Spinal cord (tissue), 10 donors: ENCODE measurements around the gene NACC1. TPM values are rescaled to one million over a fixed set of nuclear protein-coding genes. Genes with fewer than 3 reads are reported as not detected.

Source experiments
- DNase-seq, 6 donors: peaks; one replicate each; pipeline versions ENCODE4 v3.0.0 to v3.0.0-alpha.2; 2013 to 2015; ENCODE audit warnings: low spot score in 6 of 6, low read depth in 4 of 6
- H3K27ac ChIP-seq: one replicate; pipeline ENCODE4 v1.5.1; 2013; ENCODE audit warnings: low read depth, low read length, control low read depth
- H3K27me3 ChIP-seq: one replicate; pipeline ENCODE4 v1.6.1; 2013; ENCODE audit warnings: low read length; ENCODE audit not compliant: control insufficient read depth, insufficient read depth
- H3K36me3 ChIP-seq: one replicate; pipeline ENCODE4 v1.6.1; 2013; ENCODE audit warnings: low read length; ENCODE audit not compliant: control insufficient read depth, insufficient read depth
- H3K4me1 ChIP-seq: one replicate; pipeline ENCODE4 v1.6.1; 2013; ENCODE audit warnings: low read length; ENCODE audit not compliant: control insufficient read depth, insufficient read depth
- H3K4me3 ChIP-seq: one replicate; pipeline ENCODE4 v1.5.1; 2013; ENCODE audit warnings: low read depth, low read length, control low read depth
- H3K9me3 ChIP-seq: one replicate; pipeline ENCODE4 v1.6.1; 2013; ENCODE audit warnings: low read length; ENCODE audit not compliant: control insufficient read depth, insufficient read depth
- WGBS: methylation state at CpG from one replicate; pipeline ENCODE4 v1.1.5; 2013; ENCODE audit warnings: missing lambda C conversion rate; ENCODE audit not compliant: insufficient coverage; 5-methylcytosine and 5-hydroxymethylcytosine counted together
- polyA plus RNA-seq, 2 donors: library from polyadenylated mRNA; unstranded; fragments of 120-200 nt; gene quantifications; one replicate each; pipeline ENCODE4 v1.2.1, GENCODE V29; 2013; ENCODE audit not compliant: insufficient read length in 2 of 2
- total RNA-seq, 2 donors: library from RNA; depleted of rRNA in 1 of 2; stranded (reverse); fragments of 120-200 nt in 1 of 2; fragments of >200 nt in 1 of 2; gene quantifications; one replicate each; pipeline versions ENCODE4 v1.2.3 to v1.2.4, GENCODE V29; 2013 to 2014
- donor health status: healthy.

Gene NACC1
- total and polyA plus RNA-seq, 4 donors = 13.3 to 45.7 (median 34.0) TPM

- DNase-seq = no peak
- H3K36me3 ChIP-seq = peaks cover 86% of the 10 kb centered on the region
- H3K4me3 ChIP-seq = no peak overlapping the region
- H3K27me3 ChIP-seq = peaks cover 4% of the 10 kb centered on the region
- no peaks in the 10 kb centered on the region for H3K9me3 ChIP-seq
- H3K4me1 ChIP-seq = peaks cover 79% of the 10 kb centered on the region
- no peak overlapping the region for H3K27ac ChIP-seq
- no CpG with 5 or more reads among the region's 2 CpGs for WGBS
Observed at GRCh38 chr19:13086341-13086740, 31.7 kb upstream of the NACC1 start.

- no peak for DNase-seq
- Histone ChIP-seq H3K9me3 (no peaks in the 10 kb centered on the region), H3K27me3 (peaks cover 4% of the 10 kb centered on the region), H3K4me3 (no peak overlapping the region), H3K27ac (no peak overlapping the region), H3K36me3 (peaks cover 84% of the 10 kb centered on the region), H3K4me1 (peaks cover 79% of the 10 kb centered on the region)
- 89% methylated on average over 8 of the region's 12 CpGs for WGBS
Observed at GRCh38 chr19:13087295-13087694, 30.8 kb upstream of the NACC1 start.

GRCh38 chr19:13087795-13088537 is 30.1 kb upstream of the NACC1 start:
- no peak overlapping the region for H3K4me3 ChIP-seq
- WGBS = 73% methylated on average over 27 of the region's 37 CpGs
- H3K9me3 ChIP-seq = no peaks in the 10 kb centered on the region
- DNase-seq = no peak
- peaks cover 4% of the 10 kb centered on the region for H3K27me3 ChIP-seq
- peak overlapping the region; percentile 91 for H3K27ac ChIP-seq
- peaks cover 79% of the 10 kb centered on the region for H3K4me1 ChIP-seq
- H3K36me3 ChIP-seq = peaks cover 82% of the 10 kb centered on the region

GRCh38 chr19:13089139-13089856 is 28.8 kb upstream of the NACC1 start:
- peak overlapping the region; percentile 91 for H3K27ac ChIP-seq
- peaks cover 83% of the 10 kb centered on the region for H3K4me1 ChIP-seq
- no peaks in the 10 kb centered on the region for H3K9me3 ChIP-seq
- peaks cover 78% of the 10 kb centered on the region for H3K36me3 ChIP-seq
- DNase-seq = no peak
- H3K27me3 ChIP-seq = peaks cover 4% of the 10 kb centered on the region
- H3K4me3 ChIP-seq = no peak overlapping the region
- 77% methylated on average over 4 of the region's 5 CpGs for WGBS

- H3K27me3 ChIP-seq = peaks cover 5% of the 10 kb centered on the region
Observed at GRCh38 chr19:13089857-13090507, 28.1 kb upstream of the NACC1 start.

GRCh38 chr19:13090511-13091231 is 27.4 kb upstream of the NACC1 start:
- peak in 1 of 6 donors; percentile 71 for DNase-seq
- H3K36me3 ChIP-seq = peaks cover 82% of the 10 kb centered on the region
- H3K4me3 ChIP-seq = no peak overlapping the region
- peaks cover 91% of the 10 kb centered on the region for H3K4me1 ChIP-seq
- peak overlapping the region; percentile 91 for H3K27ac ChIP-seq
- H3K27me3 ChIP-seq = peaks cover 10% of the 10 kb centered on the region
- 55% methylated on average over 5 of the region's 10 CpGs for WGBS
- no peaks in the 10 kb centered on the region for H3K9me3 ChIP-seq

More at GRCh38 chr19:13089857-13090507, 28.1 kb upstream of the NACC1 start:
- Histone ChIP-seq H3K27ac (peak overlapping the region; percentile 91), H3K9me3 (no peaks in the 10 kb centered on the region), H3K36me3 (peaks cover 82% of the 10 kb centered on the region), H3K4me1 (peaks cover 90% of the 10 kb centered on the region), H3K4me3 (no peak overlapping the region)
- DNase-seq = no peak
- WGBS = 61% methylated on average over 9 of the region's 12 CpGs

- no peak overlapping the region for H3K4me3 ChIP-seq
- peaks cover 86% of the 10 kb centered on the region for H3K36me3 ChIP-seq
- peak overlapping the region; percentile 91 for H3K27ac ChIP-seq
- peaks cover 91% of the 10 kb centered on the region for H3K4me1 ChIP-seq
- DNase-seq = peak in 5 of 6 donors; percentile 66 to 96 (median 81)
- no peaks in the 10 kb centered on the region for H3K9me3 ChIP-seq
- 8% methylated on average over 20 of the region's 25 CpGs for WGBS
- peaks cover 19% of the 10 kb centered on the region for H3K27me3 ChIP-seq
Observed at GRCh38 chr19:13091400-13092157, 26.5 kb upstream of the NACC1 start.

GRCh38 chr19:13092158-13092543 is 25.9 kb upstream of the NACC1 start:
- DNase-seq = peak in 2 of 6 donors; percentile 64 to 75
- Histone ChIP-seq H3K27me3 (peaks cover 21% of the 10 kb centered on the region), H3K36me3 (peaks cover 80% of the 10 kb centered on the region), H3K4me3 (no peak overlapping the region), H3K9me3 (no peaks in the 10 kb centered on the region), H3K4me1 (peaks cover 88% of the 10 kb centered on the region), H3K27ac (peak overlapping the region; percentile 91)
- WGBS = 25% methylated on average over 2 of the region's 2 CpGs
